Cardiac fibroblast (primary cell): ENCODE data around the gene MCTP2.

Experiments used
- DNase-seq, 2 donors: peaks; one replicate each; pipeline versions ENCODE4 v3.0.0 to v3.0.0-alpha.2; 2010; ENCODE audit warnings: low read depth in 2 of 2
- H3K4me3 ChIP-seq, 2 donors: replicated peaks in 1 of 2; 1 replicate in 1 of 2; 2 replicates in 1 of 2; pipeline ENCODE4 v1.5.1; 2011; ENCODE audit warnings: low read depth in 2 of 2, low read length in 2 of 2, mild to moderate bottlenecking in 2 of 2, moderate library complexity in 1 of 2
- TF ChIP-seq, protein P1 (sequence below): IDR thresholded peaks from one replicate; pipeline ENCODE4 v1.5.1; 2011; ENCODE audit warnings: low read depth, mild to moderate bottlenecking, low read length, inconsistent platforms

MCTP2 gene, protein sequence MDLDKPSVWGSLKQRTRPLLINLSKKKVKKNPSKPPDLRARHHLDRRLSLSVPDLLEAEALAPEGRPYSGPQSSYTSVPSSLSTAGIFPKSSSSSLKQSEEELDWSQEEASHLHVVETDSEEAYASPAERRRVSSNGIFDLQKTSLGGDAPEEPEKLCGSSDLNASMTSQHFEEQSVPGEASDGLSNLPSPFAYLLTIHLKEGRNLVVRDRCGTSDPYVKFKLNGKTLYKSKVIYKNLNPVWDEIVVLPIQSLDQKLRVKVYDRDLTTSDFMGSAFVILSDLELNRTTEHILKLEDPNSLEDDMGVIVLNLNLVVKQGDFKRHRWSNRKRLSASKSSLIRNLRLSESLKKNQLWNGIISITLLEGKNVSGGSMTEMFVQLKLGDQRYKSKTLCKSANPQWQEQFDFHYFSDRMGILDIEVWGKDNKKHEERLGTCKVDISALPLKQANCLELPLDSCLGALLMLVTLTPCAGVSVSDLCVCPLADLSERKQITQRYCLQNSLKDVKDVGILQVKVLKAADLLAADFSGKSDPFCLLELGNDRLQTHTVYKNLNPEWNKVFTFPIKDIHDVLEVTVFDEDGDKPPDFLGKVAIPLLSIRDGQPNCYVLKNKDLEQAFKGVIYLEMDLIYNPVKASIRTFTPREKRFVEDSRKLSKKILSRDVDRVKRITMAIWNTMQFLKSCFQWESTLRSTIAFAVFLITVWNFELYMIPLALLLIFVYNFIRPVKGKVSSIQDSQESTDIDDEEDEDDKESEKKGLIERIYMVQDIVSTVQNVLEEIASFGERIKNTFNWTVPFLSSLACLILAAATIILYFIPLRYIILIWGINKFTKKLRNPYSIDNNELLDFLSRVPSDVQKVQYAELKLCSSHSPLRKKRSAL

DNA sequence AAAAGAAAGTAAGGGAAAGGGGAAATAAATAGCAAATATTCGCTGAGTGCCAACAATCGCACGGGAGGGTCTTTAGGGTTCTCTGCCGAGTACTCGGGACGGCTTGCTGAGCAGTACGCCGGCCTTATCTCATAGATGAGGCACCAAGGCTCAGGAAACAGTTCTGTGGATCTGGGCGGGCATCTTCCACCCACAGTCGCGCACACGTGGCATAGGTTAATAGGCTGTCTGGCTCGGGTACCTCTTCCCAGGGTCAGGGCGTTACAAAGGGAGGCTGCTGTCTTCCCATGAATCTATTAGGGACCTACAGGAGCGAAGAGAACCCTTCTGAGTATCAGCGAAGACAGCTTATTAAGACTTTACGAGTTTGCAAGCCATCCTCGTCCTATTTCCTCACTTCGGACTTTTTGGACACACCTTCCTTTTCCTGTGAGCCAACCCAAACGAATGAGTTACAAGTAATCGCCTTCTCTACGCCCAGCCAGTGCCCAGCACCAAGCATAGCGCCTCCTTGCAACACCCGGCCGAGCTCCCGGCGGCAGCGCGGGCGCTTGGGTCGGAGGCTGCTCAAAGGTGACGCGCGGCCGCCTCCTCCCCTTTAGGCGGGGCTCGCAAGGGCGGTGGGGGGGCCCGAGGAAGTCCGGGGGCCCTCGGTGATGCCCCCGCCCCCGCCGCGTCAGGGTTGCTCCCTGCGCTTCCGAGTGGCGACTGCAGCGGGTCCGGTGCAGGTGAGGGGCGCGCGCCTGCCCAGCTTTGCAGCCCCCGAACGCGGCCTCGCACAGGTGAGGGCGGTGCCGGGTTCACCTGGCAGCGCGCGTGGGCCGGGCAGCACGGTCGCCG lies at the start of gene MCTP2:
TSS of gene MCTP2 (plus strand) at position 679 of the 840 bp plus-strand sequence. CDS start 66,705 bp downstream, outside the sequence.
- peak within 1 kb of the TSS; percentile 20 to 52 for H3K4me3 ChIP-seq
- TF ChIP-seq, protein P1, sequence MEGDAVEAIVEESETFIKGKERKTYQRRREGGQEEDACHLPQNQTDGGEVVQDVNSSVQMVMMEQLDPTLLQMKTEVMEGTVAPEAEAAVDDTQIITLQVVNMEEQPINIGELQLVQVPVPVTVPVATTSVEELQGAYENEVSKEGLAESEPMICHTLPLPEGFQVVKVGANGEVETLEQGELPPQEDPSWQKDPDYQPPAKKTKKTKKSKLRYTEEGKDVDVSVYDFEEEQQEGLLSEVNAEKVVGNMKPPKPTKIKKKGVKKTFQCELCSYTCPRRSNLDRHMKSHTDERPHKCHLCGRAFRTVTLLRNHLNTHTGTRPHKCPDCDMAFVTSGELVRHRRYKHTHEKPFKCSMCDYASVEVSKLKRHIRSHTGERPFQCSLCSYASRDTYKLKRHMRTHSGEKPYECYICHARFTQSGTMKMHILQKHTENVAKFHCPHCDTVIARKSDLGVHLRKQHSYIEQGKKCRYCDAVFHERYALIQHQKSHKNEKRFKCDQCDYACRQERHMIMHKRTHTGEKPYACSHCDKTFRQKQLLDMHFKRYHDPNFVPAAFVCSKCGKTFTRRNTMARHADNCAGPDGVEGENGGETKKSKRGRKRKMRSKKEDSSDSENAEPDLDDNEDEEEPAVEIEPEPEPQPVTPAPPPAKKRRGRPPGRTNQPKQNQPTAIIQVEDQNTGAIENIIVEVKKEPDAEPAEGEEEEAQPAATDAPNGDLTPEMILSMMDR = no peak
- DNase-seq = peak; percentile 54 to 65

DNA sequence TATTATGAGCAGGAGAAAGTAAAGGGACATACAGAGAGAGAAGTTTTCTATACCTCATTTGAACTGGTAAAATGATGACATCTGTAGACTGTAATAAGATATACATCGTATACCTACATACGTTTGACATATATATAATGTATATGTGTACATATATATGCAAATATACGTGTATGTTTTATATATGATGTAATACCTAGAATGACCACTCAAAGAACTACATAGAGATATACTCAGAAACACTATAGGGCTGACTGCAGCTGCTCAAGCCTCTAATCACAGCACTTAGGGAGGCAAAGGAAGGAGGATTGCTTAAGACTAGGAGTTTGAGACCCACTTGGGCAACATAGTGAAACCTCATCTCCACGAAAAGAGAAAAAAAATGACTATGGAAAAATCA lies 48.5 kb upstream of the MCTP2 start:
- TF ChIP-seq, protein P1 = no peak

DNA sequence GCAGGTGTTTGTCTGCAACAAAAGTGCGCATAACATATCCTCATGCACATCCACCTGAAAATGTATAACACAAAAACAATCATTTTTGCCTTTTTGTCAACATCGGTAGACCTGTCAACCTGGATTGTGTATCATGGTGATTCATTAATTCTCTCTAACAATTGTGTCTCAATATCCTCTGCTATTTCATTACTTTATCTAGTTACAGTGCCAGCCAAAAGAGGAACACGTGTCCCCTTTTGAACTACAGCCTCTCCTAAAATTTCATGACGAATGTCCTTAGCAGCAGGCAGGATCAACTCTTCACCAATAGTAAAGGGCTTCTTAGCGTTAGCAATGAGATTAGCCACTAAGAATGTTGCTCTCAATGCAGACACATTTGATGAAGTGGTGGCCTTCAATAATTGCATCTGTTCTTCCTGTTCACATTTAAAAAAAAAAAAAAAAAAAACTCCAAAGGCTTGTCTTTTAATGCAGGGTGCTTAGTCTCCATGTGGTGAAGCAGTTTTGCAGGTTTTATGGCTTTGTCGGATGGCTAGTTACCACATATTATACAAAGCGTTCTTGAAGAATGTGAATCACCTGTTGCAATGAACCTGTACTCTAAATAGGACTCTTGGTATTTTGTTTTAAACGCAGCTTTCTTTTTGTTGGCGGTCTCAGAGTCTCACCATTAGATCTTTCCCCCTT lies 45.7 kb upstream of the MCTP2 start:
- TF ChIP-seq, protein P1 = no peak
- no peak for DNase-seq
- H3K4me3 ChIP-seq = no peak overlapping the region

More for the DNA sequence above, 48.5 kb upstream of the MCTP2 start:
- DNase-seq = no peak
- no peak overlapping the region for H3K4me3 ChIP-seq

DNA sequence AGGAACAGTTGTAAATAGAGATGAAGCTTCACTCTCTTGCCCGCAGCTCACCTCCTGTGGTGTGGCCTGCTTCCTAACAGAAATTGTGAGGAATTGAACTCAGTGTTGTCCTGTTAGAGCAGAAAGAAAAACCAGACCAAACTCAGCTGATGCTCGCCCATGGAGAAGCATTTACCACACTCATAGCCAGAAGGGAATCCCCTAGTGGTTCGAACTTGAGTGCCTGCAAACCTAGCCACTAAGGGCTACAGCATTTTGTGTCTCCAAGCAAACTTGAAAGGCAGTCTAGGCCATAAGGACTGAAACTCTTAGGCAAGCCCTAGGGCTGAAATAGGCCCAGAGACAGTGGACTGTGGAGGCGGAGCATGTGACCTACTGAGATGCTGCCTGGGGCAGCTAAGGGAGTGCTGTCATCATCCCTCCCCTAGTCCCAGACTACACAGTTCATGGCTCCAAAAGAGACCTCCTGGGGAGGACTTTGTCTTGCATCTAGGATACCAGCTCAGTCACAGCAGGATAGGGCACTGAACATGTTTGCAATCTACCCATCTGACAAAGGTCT lies 44.5 kb upstream of the MCTP2 start:
- H3K4me3 ChIP-seq = no peak overlapping the region
- no peak for DNase-seq
- TF ChIP-seq, protein P1 = no peak

DNA sequence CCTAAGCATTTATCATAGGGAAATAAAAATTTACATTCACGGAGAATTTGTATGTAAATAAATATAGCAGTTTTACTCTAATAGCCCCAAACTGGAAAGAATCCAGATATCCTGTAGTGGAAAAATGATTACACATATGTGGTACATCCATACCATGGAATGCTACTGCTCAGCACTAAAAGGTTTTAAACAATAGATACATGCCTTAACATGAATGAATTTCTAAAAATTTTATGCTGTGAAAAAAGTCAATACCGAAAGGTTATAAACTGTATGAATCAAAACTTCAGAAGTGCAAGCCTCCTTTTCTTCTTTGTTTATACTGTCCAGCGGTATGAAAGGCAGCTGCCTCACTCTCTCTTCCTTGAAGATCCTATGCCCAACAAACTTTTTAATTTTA lies 37.5 kb upstream of the MCTP2 start:
- TF ChIP-seq, protein P1 = no peak
- no peak for DNase-seq
- H3K4me3 ChIP-seq = no peak overlapping the region
